TTC549 (cell line): Measurements from ENCODE around the gene CSF1.

Experiments
- FAIRE-seq: peaks from 2 replicates; lab custom pipeline; 2012; peaks lifted over from hg19 to GRCh38; lab: Jason Lieb, UNC

CSF1 gene

DNA sequence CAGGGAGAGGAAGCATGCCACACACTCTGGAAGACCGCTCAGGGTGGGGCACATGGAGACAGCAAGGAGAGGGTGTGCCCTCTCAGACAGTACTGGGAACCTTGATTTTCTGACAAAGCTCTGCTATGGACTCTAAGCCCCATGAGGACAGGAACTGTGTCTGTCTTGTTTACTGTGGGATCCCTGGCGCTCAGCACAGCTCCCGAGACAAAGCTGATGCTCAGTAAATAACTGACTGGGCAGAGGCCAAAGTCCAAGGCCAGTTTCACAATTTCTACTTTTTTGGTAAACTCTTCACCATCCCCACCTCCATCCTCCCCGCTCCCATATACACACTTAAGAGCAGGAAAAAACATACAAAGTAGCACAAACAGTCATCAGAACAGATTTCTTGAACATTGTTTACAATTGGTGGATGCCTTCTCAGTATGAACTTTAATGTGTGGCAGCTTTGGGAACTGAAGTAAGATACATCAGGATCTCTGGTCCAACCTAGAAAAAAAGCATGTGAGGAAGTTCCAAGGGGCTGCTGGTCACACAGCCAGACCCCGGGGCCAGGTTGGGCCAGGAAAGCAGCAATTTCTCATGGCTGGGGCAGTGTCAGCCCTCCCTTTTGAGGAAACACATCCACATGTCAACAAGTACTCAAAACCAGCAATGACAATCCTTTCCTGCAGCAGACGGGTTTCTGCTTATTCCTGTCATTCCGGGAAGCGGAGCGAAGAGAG lies 68.3 kb downstream of the CSF1 start:
- FAIRE-seq = no peak

DNA sequence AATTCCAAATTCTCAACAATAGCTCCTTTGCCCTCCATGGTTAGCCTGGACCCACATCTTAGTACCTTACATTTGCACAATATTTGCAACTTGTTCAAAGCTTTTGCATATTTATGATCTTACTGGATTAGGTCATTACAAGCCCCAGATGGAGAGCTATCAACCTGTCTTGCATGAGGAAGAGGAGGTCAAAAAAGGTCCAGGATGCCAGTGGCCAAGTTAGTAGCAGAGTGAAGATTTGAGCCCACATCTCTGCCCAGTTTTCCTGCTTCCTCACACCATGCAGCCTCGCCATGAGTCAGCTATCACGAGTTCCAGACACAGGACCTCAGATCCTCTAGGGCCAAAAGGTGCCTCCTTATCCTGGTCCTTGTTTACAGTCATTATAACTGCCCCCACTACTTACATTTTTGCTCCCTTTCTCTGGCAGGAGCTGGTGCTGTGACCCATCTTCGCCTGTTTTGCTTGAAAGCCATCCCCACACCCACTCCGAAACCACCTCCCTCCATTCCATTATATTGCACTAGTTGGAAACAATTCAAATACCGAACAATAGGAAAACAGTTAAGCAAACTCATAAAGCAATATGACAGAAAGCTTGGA lies 68.9 kb downstream of the CSF1 start:
- no peak for FAIRE-seq
